HG02840 (cell line): ENCODE results near the gene CDKL4.
"Not testable (repeated sequence)": the region's sequence is repeated elsewhere in the genome, so short reads cannot be mapped to it uniquely, and the experiment has no call there.

ENCODE experiments used
- ATAC-seq: cut with Tn5 transposase; IDR thresholded peaks from one replicate; pipeline ENCODE4 v1.9.1; 2021; ENCODE audit warnings: mild to moderate bottlenecking, moderate library complexity, moderate number of reproducible peaks; ENCODE audit not compliant: unreplicated experiment, low FRiP score

CDKL4 gene

GRCh38 chr2:39181297-39181696 lies 62.5 kb downstream of the CDKL4 start:
- ATAC-seq: no peak

GRCh38 chr2:39179974-39180960 lies 63.5 kb downstream of the CDKL4 start:
- ATAC-seq: no peak

- no peak for ATAC-seq
Observed at GRCh38 chr2:39178756-39179155, 65.0 kb downstream of the CDKL4 start.

- ATAC-seq: no peak
Observed at GRCh38 chr2:39176997-39177396, 66.8 kb downstream of the CDKL4 start.

- no peak for ATAC-seq
Observed at GRCh38 chr2:39175026-39175812, 68.6 kb downstream of the CDKL4 start.

GRCh38 chr2:39174022-39174421 lies 69.7 kb downstream of the CDKL4 start:
- ATAC-seq: no peak

GRCh38 chr2:39172047-39172706 lies 71.6 kb downstream of the CDKL4 start:
- ATAC-seq: not testable (repeated sequence)

GRCh38 chr2:39171621-39172020 lies 72.1 kb downstream of the CDKL4 start:
- no peak for ATAC-seq

GRCh38 chr2:39164089-39164488 lies 79.7 kb downstream of the CDKL4 start:
- ATAC-seq: no peak

- no peak for ATAC-seq
Observed at GRCh38 chr2:39160982-39161381, 82.8 kb downstream of the CDKL4 start.

- ATAC-seq: no peak
Observed at GRCh38 chr2:39159283-39159682, 84.5 kb downstream of the CDKL4 start.

- no peak for ATAC-seq
Observed at GRCh38 chr2:39158351-39158750, 85.4 kb downstream of the CDKL4 start.

- ATAC-seq: no peak
Observed at GRCh38 chr2:39156846-39157245, 86.9 kb downstream of the CDKL4 start.

GRCh38 chr2:39156107-39156506 lies 87.7 kb downstream of the CDKL4 start:
- ATAC-seq: no peak

- not testable (repeated sequence) for ATAC-seq
Observed at GRCh38 chr2:39155573-39155972, 88.2 kb downstream of the CDKL4 start.

GRCh38 chr2:39154944-39155343 lies 88.8 kb downstream of the CDKL4 start:
- ATAC-seq: no peak

GRCh38 chr2:39153312-39153711 lies 90.5 kb downstream of the CDKL4 start:
- ATAC-seq: no peak

GRCh38 chr2:39152504-39152903 lies 91.3 kb downstream of the CDKL4 start:
- ATAC-seq: no peak

GRCh38 chr2:39150890-39151497 lies 92.8 kb downstream of the CDKL4 start:
- no peak for ATAC-seq

- no peak for ATAC-seq
Observed at GRCh38 chr2:39150102-39150562, 93.6 kb downstream of the CDKL4 start.
